ENCODE measurements around the gene GPR3.

- TF ChIP-seq MAFK (IDR thresholded peaks at IDR 0.05; ENCODE audit: partially characterized antibody) (no peak), CTCF (IDR thresholded peaks at IDR 0.05) (no peak), CBX2 (IDR thresholded peaks at IDR 0.05; ENCODE audit: borderline replicate concordance, low read depth) (no peak), RAD21 (conservative IDR thresholded peaks at IDR 0.05 in 1 of 2, IDR thresholded peaks at IDR 0.05 in 1 of 2) (no peak), RCOR1 (IDR thresholded peaks at IDR 0.05; ENCODE audit: low read depth, low read length) (no peak), POLR2A (IDR thresholded peaks at IDR 0.05; ENCODE audit: low read length) (no peak), CHD2 (IDR thresholded peaks at IDR 0.05; ENCODE audit: low read length, partially characterized antibody) (no peak)
Observed at GRCh38 chr1:27394282-27394658, 1.8 kb downstream of the GPR3 start.

Data from A549 (cell line).